Stimulated activated CD8-positive, alpha-beta memory T cell treated with anti-CD3 and anti-CD28 coated beads, Interleukin-4, amount 100 ng/mL, for 24 hours (primary cell): ENCODE results near the gene RPL39L.
A peak's percentile ranks its signal among the peaks of the same experiment; 100 is the strongest.
"Not testable (repeated sequence)": the region's sequence is repeated elsewhere in the genome, so short reads cannot be mapped to it uniquely, and the experiment has no call there.

Source experiments
- DNase-seq: peaks from one replicate; pipeline ENCODE4 v3.0.0-alpha.2; 2020; ENCODE audit warnings: low read depth

The RPL39L gene

DNA sequence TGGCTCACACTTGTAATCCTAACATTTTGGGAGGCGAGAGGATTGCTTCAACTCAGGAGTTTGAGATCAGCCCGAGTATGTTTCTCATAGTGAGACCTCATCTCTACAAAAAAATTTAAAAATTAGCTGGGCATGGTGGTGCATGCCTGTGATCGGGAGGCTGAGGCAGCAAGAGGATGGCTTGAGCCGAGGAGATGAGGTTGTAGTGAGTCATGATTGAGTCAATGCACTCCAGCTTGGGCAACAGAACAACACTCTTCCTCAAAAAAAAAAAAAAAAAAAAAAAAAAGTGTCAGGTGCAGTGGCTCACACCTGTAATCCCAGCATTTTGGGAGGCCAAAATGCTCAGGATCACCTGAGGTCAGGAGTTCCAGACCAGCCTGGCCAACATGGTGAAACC lies 2.4 kb downstream of the RPL39L start:
- DNase-seq = no peak

DNA sequence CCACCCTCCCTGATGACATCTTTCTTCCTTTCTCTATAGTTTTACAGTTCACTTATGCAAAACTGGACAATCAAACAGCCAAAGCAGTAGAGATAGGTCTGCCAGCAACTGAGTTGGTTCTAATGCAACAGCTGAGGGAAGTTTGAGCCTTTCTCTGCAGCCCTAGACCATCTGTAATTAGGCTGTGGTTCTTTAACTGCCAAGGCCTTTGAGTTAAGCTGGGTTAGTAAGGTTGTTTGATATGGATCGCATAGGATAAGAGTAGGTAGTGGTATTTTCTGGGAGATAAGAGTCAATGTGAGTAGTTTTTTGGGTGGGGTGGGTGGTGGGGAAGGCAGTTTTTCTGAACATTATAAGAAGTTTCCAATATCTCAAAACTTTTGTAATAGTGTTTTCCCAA lies 3.0 kb downstream of the RPL39L start:
- DNase-seq = no peak

DNA sequence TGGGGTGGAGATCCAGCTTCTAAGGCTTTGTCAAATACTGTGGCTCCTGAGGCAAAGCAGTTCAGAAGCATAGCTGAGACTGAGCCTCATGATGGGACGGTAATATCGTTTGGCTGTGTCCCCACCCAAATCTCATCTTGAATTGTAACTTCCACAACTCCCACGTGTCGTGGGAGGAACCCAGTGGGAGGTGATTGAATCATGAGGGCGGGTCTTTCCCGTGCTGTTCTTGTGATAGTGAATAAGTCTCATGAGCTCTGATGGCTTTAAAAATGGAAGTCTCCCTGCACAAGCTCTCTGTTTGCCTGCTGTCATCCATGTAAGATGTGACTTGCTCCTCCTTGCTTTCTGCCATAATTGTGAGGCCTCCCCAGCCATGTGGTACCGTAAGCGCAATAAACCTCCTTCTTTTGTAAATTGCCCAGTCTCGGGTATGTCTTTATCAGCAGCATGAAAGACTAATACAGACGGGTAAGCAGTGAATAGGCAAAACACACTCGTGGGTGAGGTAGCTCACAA lies 4.1 kb downstream of the RPL39L start:
- not testable (repeated sequence) for DNase-seq

DNA sequence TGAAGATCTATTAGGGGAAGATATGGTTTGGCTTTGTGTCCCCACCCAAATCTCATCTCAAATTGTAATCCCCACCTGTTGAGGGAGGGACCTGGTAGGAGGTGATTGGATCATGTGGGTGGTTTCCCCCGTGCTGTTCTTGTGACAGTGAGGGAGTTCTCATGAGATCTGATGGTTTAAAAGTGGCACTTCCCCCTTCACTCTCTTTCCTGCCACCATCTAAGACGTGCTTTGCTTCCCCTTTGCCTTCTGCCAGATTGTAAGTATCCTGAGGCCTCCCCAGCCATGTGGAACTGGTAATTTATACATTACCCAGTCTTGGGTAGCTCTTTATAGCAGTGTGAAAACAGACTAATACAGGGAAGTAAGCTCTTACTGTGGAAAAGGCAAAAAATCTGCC lies 6.1 kb downstream of the RPL39L start:
- not testable (repeated sequence) for DNase-seq

DNA sequence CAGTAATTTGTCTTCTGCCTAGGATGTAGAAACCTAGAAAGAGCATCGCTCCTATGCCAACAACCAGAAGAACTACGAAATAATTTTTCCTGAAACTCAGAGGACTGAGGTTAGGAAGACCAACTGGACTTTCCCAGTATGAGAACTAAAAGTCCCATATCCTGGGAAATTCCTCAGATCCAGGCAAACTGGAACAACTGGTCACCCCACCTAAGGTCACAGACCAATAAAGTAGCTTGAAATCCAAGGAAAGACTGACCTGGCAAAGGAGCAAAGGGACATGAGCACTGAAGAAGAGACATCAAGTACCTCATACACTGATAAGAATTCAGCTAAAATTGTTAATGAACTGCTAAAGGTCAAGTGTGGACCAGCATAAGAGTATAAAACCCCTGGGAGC lies 6.6 kb downstream of the RPL39L start:
- no peak for DNase-seq

DNA sequence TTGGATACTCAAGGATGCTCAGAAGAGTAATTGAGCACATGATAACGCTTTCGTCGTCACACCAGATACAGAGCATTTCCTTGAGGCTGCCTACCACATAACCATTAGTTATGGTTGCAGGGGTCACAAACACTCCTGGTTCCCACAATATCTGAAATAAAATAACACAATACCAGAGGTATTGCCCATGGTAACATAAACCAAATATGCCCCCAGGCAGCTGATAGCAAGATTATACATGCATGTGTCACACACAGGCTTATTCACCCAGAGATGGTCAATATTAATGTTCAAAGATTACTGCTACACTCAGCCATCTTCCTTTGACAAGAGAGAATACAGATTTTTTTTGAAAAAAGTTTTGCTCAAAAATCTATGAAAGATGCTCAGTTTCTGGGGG lies 7.3 kb downstream of the RPL39L start:
- no peak for DNase-seq

DNA sequence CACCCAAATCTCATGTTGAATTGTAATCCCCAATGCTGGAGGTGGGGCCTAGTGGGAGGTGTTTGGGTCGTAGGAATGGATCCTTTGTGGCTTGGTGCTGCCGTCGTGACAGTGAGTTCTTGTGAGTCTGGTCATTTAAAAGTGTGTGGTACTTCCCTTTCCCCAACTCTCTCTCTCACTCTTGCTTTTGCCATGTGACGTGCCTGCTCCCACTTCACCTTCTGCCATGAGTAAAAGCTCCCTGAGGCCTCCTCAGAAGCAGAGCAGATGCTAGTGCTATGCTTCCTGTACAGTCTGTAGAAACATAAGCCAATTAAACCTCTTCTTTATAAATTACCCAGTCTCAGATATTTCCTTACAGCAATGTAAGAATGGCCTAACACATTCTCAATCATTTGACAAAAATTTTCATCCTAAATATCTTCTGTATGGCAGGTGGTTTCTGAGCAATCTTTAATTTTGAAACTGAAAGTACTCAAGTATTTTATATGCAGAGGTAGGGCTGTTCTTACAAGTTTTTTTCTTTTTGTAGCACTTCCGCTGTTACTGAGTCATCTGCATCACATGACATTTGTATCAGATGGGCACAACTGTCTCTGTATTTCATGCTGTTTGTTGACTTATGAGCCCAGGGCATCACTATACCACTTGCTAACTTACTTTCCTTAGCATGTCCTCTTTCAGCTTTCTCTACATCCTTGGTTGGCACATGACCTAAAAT lies 8.8 kb downstream of the RPL39L start:
- DNase-seq = no peak

DNA sequence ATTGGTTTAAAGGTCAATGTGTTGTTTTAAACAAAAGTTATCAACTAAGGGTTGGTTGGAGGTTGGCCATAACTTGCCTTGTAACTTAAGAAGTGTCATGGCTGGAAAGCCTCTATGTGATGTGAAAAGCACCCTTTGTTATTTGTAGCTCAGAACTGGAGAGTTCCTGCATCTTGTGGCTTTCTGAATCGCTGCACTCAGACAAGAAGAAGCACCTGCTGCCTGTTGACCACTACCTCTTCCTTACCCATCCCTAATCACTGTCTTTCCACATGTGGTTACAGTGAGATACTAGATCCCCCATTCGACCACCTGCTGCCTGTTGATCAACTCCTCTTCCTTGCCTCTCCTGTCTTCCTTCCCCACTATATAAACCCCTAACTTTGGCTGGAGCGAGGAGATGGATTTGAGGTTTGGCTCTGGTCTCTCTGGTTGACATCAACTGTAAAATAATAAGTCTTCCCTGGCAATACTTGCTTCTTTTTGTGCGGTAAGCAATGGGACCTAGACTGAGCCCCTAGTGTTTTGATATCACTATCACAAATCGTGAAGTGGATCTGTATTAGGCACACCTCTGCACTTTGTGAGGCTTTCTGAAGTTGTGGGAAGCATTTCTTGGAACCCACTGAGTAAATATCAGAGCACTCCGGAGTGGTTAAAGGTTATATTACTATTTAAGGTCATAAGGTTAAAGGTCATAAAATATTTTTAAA lies 13.8 kb downstream of the RPL39L start:
- DNase-seq = no peak

DNA sequence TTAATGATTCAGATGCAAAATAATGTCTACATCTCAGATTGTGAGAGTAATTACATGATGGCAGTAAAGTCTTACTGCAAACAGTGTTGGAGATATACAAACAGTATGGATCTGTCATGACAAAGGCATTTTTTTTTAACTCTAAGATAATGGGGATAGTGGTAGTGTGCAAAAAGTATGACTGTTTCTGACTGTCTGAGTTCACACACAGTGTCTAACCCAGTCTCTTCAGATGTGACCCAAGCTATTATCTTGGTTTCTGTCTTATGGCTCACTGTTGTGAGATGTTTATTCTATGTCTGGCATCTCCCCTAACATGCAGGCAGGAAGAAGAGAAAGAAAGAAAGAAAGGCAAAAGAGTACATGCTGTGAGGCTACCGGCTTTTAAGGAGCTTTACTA lies 17.0 kb downstream of the RPL39L start:
- DNase-seq = no peak

DNA sequence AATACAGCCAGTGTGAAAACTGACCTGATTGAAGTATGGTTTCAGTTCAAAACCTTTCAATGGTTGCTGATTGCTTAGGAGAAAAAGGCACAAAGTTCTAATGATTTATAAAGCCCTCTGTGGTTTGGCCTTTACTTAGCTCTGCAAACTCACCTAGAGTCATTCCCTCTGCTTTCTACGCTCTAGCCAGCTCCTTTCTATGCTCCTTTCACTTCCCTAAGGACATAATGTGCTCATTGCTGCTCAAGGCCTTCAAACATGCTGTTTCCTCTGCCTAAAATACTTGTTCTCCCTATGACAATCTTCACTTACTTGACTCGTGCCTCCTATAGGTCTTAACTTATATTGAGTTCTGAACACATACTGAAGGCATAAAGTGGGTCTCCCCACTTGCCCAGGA lies 19.0 kb downstream of the RPL39L start:
- DNase-seq = no peak

DNA sequence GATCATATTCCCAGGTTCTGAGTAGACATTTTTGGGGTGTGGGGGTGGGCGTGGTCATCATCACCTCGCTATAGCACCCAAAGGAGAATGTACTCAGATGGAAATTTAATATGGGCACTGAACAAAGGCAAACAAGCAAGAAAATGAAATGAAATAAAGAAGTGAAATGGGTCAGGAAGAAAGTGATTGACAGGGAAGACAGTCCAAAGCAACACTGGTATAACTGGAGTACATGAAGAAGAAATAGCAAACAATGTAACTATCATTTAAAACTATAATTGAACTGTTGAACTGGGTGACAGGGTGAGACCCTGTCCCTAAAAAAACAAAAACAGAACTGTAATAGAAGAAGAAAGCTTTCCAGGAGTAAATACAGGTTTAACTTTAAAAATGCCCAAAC lies 24.8 kb downstream of the RPL39L start:
- DNase-seq = no peak

DNA sequence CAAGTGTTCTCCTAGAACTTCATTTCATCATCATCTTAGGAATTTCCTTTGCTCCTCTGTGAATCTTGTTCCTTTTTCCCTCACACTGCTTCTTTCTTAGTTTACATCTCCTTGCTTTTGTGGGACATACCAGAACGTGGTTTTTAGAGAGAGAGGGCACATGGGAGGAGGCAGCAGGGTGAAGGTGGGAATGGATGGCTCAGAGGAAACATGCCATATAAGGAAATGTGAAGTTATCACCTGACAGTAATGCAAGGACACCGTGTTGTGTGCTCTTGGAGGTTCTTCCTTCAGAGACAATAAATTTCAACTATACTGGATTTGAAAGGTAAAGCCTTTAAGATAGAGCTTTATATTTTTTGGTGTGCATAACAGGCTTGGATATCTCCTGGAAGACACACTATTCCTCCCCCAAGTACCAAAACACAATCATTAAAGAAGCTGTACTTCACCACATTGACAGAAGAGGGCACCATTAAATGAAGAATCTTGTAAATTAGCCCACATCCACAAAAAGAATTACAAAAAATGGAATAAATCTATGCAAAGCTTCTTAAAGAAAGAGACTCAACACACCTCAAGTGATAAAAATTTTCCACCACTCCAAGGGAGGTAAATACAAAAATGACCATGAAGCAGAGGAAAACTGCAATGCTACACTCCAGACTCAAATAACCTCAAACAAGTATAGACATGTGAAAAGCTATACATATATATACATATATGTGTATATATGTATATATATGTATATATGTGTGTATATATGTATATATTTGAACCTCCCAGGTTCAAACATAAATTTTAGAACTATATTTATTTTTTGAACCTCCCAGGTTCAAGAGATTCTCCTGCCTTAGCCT lies 26.1 kb downstream of the RPL39L start:
- DNase-seq = no peak

DNA sequence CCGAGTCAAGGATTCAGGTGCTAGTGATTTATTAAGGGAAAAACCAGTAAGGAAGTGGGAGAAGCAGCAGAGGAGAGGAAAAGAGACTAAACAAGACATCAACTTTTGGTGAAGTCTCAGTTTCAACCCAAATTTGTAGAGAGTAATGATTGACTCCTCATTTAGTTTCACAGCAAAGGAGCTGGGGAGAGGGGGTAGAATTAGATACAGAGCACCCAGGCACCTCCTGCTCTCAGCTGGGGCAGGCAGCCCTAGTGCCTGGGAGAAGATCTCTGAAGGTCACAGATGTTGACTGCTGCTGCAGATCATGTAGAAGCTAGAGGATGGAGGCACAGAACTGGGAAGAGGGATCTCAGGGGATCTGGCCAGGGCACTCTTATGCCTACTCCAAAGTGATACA lies 29.1 kb downstream of the RPL39L start:
- DNase-seq = no peak

DNA sequence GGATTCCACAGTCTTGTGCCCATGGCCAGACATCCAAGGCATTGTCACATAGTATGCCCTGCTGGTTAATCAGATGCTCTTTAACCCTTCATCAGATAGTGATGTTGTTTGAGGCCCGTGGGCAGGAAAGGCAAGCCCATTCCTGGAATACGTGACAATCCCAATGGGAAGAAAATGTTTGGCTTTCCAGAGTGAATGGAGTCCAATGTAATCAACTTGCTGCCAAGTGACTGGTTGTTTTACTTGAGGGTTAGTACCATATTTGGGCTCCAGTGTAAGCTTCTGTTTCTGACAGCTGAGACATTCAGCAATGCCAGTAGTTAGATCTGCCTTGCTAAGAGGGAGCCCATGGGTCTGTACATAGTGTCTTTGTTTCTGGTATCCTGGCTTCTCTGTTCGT lies 31.3 kb downstream of the RPL39L start:
- no peak for DNase-seq

DNA sequence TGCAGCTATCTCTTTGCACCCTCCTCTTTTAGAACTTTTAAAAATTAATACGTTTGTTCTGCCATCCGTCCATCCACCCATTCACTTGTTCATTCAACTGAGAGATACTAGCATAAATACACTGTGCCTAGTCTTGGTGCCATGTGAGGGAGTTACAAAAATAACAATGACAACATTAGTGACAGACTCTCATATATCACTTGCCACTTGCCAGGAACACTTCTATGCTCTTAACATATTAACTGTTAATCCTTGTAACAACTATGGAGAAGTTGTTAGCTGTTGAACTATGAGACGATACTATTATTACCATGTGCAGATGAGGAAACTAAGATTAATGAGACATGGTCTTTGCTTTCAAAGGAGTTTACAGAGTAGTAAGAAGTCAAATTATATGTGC lies 33.6 kb downstream of the RPL39L start:
- no peak for DNase-seq

DNA sequence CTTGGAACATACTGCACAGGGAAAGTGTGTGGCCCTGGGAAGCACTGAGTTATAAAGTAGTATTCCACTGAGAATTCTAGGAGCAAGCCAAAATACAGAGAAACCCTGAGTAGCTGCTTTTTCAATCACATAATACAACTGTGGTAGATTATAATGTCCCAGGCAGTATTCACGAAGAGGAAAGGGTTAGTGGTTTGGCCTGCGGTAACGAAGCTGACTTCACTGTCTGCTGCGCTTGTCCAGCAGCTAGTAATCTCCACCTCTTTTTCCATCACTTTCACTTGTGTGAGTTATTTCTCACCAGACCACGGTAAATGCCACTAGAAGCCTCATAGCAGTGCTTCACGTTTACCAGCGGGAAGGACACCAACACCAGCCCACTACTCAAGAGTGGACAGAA lies 34.4 kb downstream of the RPL39L start:
- no peak for DNase-seq

DNA sequence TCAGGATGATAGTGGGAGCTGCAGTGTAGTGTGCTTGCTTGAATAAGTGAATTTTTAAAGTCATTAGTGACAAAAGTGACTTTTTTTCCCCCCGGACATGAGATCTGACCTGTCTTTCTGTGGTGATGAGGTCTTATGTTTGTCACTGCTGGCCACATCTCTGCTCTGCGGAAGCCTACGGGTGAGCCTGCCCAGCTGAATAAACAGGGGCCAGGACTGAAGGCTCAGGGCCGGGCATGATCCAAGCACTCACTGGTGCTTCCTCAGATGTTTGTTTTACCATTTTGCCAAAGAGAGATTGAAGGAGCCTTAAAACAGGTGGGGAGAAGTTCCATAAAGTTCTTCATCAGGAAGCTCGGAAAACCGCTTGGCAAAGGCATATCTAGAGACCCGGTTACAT lies 35.0 kb downstream of the RPL39L start:
- DNase-seq = no peak

DNA sequence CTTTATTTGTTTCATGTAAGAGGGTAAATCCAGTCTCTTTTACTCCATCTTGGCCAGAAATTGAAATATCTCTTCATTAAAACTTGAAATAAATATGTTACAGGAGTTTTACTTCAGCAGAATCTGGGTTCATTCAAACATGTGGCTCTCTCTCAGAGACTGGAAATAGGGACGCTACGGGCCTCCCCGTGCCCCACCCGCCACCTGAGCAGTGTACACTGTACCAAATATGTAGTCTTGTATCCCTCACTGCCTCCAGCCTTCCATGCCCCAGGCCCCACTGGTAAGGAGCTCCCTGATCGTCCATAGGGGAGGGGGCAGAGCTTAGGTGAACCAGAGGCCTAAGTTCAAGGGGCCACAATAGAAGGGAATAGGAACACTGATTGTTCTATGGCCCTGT lies 36.0 kb downstream of the RPL39L start:
- DNase-seq = no peak

DNA sequence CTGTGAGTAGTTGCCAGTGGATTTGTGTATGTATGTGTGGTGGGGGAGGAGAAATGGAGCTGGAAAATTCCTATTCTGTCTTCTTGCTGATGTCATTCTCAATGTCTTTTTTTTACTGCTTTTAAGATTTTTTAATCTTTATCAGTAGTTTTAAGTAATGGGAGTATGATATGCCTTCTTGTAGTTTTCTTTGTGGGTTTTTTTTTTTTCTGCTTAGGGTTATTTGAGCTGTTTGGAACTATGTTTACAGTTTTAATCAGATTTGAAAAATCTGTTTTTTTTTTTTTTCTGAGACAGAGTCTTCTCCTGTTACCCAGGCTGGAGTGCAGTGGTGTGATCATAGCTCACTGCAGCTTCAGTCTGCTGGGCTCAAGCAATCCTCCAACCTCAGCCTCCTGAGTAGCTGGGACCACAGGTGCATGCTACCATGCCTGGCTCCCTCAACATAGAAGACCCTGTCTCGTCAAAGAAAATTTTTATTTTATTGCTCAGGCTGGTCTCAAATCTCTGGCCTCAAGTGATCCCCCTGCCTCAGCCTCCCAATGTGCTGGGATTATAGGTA lies 37.1 kb downstream of the RPL39L start:
- no peak for DNase-seq

DNA sequence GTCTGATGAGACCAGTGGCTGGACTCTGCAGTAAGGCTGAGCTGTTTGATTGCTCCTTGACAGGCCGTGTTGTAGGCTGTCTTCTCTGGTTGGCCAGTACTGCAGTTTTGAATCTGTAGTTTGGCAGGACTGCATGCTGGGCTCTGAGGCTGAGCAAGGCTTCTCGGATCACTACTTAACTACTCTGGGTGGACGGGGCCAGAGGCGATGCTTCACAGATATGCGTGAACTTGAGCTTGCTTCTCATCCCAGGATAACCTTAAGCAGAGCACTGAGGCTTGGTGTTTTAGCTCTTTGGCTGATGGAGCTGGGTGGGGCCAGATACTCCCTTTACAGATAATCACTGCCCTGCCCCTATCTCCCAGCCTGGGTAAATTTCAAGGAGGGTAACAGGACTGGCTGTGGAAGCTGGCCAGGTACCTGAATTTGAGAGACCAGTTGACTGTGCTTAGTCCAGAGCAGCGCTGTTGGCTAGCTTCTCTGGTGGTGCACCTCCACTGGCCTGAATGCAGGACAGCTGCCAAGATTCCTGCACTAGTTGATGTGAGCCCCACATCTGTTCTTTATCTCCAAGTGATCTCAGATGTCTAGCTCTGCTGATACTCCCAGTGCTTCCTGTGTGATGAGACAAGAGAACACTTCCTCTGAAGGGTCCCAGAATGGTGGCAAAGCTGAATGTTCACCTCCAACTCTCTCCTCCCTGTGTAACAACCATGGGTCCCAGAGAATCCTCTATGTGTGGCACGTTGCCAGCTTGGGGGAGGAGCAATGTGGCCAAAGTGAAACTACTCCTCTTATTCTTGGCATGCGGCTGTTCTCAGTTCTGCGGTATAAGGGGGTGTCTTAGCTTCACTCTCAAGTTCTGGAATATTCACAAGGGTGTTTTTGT lies 37.9 kb downstream of the RPL39L start:
- peak; percentile 24 for DNase-seq

DNA sequence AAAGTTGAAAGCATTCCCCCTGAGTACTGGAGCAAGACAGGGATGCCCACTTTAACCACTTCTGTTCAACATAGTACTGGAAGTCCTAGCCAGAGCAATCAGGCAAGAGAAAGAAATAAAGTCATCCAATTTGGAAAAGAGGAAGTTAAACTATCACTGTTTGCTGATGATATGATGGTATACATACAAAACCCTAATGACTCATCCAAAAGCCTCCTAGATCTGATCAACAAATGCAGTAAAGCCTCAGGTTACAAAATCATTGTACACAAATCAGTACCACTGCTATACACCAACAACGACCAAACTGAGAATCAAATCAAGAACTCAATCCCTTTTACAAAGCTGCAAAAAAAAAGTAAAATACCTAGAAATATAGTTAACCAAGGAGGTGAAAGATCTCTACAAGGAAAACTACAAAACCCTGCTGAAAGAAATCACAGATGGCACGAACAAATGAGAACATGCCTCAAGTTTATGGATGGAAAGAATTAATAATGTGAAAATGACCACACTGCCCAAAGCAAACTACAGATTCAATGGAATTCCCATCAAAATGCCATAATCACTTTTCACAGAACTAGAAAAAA lies 40.3 kb downstream of the RPL39L start:
- no peak for DNase-seq
